CD4-positive, alpha-beta memory T cell (primary cell): Measurements from ENCODE around the gene C11orf68. TPM values are rescaled to one million over a fixed set of nuclear protein-coding genes. Genes with fewer than 3 reads are reported as not detected.

ENCODE experiments used
- CTCF ChIA-PET: fragments of 350-600 bp; sonication (Branson Sonifier 250); formaldehyde crosslinking; loops from one replicate; lab custom pipeline; 2021; ENCODE audit warnings: inconsistent platforms; ENCODE audit not compliant: partially characterized antibody; lab: Charles Lee
- POLR2A ChIA-PET: fragments of 350-600 bp; sonication (Branson Sonifier 250); formaldehyde crosslinking; loops from one replicate; lab custom pipeline; 2021; ENCODE audit not compliant: partially characterized antibody; lab: Charles Lee
- DNase-seq, 5 donors: peaks; one replicate each; pipeline versions ENCODE4 v3.0.0 to v3.0.0-alpha.2; 2020 to 2022; ENCODE audit warnings: mixed read lengths in 1 of 5
- H3K27ac ChIP-seq: one replicate; pipeline ENCODE4 v1.7.0; 2013; ENCODE audit warnings: low read depth, low read length
- H3K27me3 ChIP-seq: 2 replicates; pipeline ENCODE4 v1.7.0; 2013; ENCODE audit warnings: mild to moderate bottlenecking, low read length, moderate library complexity; ENCODE audit not compliant: insufficient read depth
- H3K36me3 ChIP-seq: 2 replicates; pipeline ENCODE4 v1.7.0; 2013; ENCODE audit warnings: mild to moderate bottlenecking, low read length, moderate library complexity; ENCODE audit not compliant: insufficient read depth
- H3K4me1 ChIP-seq: 2 replicates; pipeline ENCODE4 v1.7.0; 2013; ENCODE audit warnings: mild to moderate bottlenecking, low read length, moderate library complexity; ENCODE audit not compliant: insufficient read depth
- H3K4me3 ChIP-seq, 2 donors: one replicate each; pipeline ENCODE4 v1.7.0; 2013; ENCODE audit warnings: low read length in 2 of 2, mild to moderate bottlenecking in 1 of 2
- H3K9me3 ChIP-seq, 2 donors: one replicate each; pipeline ENCODE4 v1.7.0; 2013; ENCODE audit warnings: low read length in 2 of 2, control low read depth in 1 of 2; ENCODE audit not compliant: control insufficient read depth in 1 of 2
- H3K27ac Mint-ChIP-seq, 7 donors: one replicate each; pipeline ENCODE4 v1.8.0; 2020 to 2021; ENCODE audit warnings: mixed read lengths in 7 of 7, mild to moderate bottlenecking in 6 of 7, inconsistent platforms in 3 of 7, moderate library complexity in 3 of 7
- H3K27me3 Mint-ChIP-seq, 2 donors: one replicate each; pipeline ENCODE4 v1.8.0; 2020 to 2021; ENCODE audit warnings: mixed read lengths in 2 of 2
- H3K36me3 Mint-ChIP-seq, 2 donors: one replicate each; pipeline ENCODE4 v1.8.0; 2020 to 2021; ENCODE audit warnings: mixed read lengths in 2 of 2, inconsistent platforms in 1 of 2, mild to moderate bottlenecking in 1 of 2
- H3K4me1 Mint-ChIP-seq, 4 donors: one replicate each; pipeline ENCODE4 v1.8.0; 2020 to 2021; ENCODE audit warnings: mixed read lengths in 4 of 4, mild to moderate bottlenecking in 1 of 4
- H3K4me3 Mint-ChIP-seq, 8 donors: one replicate each; pipeline ENCODE4 v1.8.0; 2020 to 2021; ENCODE audit warnings: mixed read lengths in 8 of 8, mild to moderate bottlenecking in 7 of 8, moderate library complexity in 6 of 8, inconsistent platforms in 3 of 8
- H3K9me3 Mint-ChIP-seq, 8 donors: one replicate each; pipeline ENCODE4 v1.8.0; 2020 to 2021; ENCODE audit warnings: mixed read lengths in 8 of 8, mild to moderate bottlenecking in 5 of 8, inconsistent platforms in 3 of 8, moderate library complexity in 1 of 8
- intact Hi-C: fragments of 100-400 bp; cut with micrococcal nuclease; formaldehyde crosslinking; loops from one replicate; pipeline ENCODE4 v1.15.1; 2023
- polyA plus RNA-seq, 2 donors: library from polyadenylated mRNA; unstranded; fragments of 300-500 nt; fragmentation: Illumina TruSeq; gene quantifications; one replicate each; pipeline ENCODE4 v1.2.3, GENCODE V29; 2021
- total RNA-seq, 2 experiments: library from RNA; stranded (reverse); gene quantifications; one replicate each; pipeline ENCODE4 v1.2.3, GENCODE V29; 2021

C11orf68 gene
- total and polyA plus RNA-seq, 4 experiments from 2014 or later = 48.0 to 81.6 (median 58.3) TPM

DNA sequence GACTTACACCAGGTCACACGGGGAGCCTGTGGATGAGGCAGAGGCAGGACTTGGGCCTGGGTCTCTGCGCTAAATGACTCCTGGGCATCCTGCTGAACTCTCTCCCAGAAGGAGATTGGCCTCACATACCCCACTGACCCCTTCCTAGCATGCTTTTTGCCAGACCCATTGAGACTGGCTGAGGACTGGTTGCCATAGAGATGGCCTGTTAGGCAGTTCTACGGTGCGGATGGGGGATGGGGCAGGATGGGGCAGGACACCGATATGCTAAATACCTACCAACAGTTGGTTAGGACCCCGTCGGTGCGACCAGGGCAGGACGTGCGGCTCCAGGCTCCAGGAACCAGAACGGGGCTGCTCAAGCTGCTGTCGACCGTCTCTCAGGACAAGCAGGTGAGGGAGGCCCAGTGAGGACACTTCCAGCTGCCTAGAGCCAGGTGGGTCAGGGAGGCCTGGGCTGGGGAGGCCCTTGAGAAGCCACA is 26.6 kb upstream of the C11orf68 start, which contains the start of gene TSGA10IP:
Gene TSGA10IP (plus strand): TSS at position 51 of the 482 bp plus-strand sequence. CDS start 196 bp downstream, at position 247.
- DNase-seq = no peak

GRCh38 chr11:65944767-65945166 is 25.9 kb upstream of the C11orf68 start:
- H3K36me3 Mint-ChIP-seq = no peaks in the 10 kb centered on the region
- CTCF ChIA-PET = no interaction called here

More for the DNA sequence above, 26.6 kb upstream of the C11orf68 start, which contains the start of gene TSGA10IP:
- Mint-ChIP-seq H3K9me3 (no peaks in the 10 kb centered on the region), H3K4me3 (peak within 1 kb of the TSS in 1 of 8 donors; percentile 24), H3K27ac (no peak within 1 kb of the TSS), H3K36me3 (no peaks in the 10 kb centered on the region), H3K27me3 (no peaks in the 10 kb centered on the region), H3K4me1 (no peaks in the 10 kb centered on the region)
- no peak within 1 kb of the TSS for H3K27ac ChIP-seq
- no peaks in the 10 kb centered on the region for H3K4me1 ChIP-seq
- H3K4me3 ChIP-seq = no peak within 1 kb of the TSS
- POLR2A ChIA-PET = no interaction called here
- H3K27me3 ChIP-seq = no peaks in the 10 kb centered on the region
- H3K9me3 ChIP-seq = no peaks in the 10 kb centered on the region
- CTCF ChIA-PET = no interaction called here
- H3K36me3 ChIP-seq = no peaks in the 10 kb centered on the region
- intact Hi-C loops = no loop called here

GRCh38 chr11:65944191-65944590 is 25.3 kb upstream of the C11orf68 start:
- no peaks in the 10 kb centered on the region for H3K4me1 ChIP-seq

More at GRCh38 chr11:65944767-65945166, 25.9 kb upstream of the C11orf68 start:
- no peaks in the 10 kb centered on the region for H3K27me3 ChIP-seq
- H3K9me3 Mint-ChIP-seq = no peaks in the 10 kb centered on the region
- intact Hi-C loops = no loop called here
- no peak overlapping the region for H3K27ac Mint-ChIP-seq
- no peaks in the 10 kb centered on the region for H3K4me1 Mint-ChIP-seq
- DNase-seq = no peak
- no peaks in the 10 kb centered on the region for H3K4me1 ChIP-seq
- H3K9me3 ChIP-seq = no peaks in the 10 kb centered on the region
- no peak overlapping the region for H3K4me3 ChIP-seq
- no peaks in the 10 kb centered on the region for H3K36me3 ChIP-seq
- no peak overlapping the region for H3K4me3 Mint-ChIP-seq
- H3K27me3 Mint-ChIP-seq = no peaks in the 10 kb centered on the region
- no peak overlapping the region for H3K27ac ChIP-seq
- POLR2A ChIA-PET = no interaction called here

DNA sequence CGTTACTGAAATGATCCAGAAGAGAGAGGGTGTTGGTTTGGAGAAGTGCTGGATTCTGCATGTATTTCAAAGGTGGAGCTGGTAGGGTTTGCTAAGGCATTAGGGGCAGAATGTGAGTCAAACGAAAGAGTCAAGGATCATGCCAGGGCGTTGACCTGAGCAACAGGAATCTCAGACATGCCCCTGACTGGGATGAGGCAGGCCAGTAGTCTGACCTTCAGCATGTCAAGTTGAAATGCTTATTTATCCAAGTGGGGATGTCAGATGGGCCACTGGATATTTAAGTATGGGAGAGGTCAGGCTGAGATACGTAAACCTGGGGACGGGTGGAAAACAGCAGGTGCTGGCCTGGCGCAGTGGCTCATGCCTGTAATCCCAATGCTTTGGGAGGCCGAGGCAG is 23.7 kb upstream of the C11orf68 start:
- POLR2A ChIA-PET = interaction anchor here (1.2 kb wide), 1 partner anchor 42 kb away, joined by 3 read pairs; the partner anchor contains the start of gene FOSL1
- no peak overlapping the region for H3K27ac Mint-ChIP-seq

More at GRCh38 chr11:65944191-65944590, 25.3 kb upstream of the C11orf68 start:
- Histone ChIP-seq H3K36me3 (no peaks in the 10 kb centered on the region), H3K27me3 (no peaks in the 10 kb centered on the region), H3K9me3 (no peaks in the 10 kb centered on the region), H3K4me3 (no peak overlapping the region), H3K27ac (no peak overlapping the region)
- intact Hi-C loops = no loop called here
- DNase-seq = no peak
- ChIA-PET POLR2A (no interaction called here), CTCF (no interaction called here)
- Mint-ChIP-seq H3K27me3 (no peaks in the 10 kb centered on the region), H3K9me3 (no peaks in the 10 kb centered on the region), H3K36me3 (no peaks in the 10 kb centered on the region), H3K4me3 (no peak overlapping the region), H3K27ac (no peak overlapping the region), H3K4me1 (no peaks in the 10 kb centered on the region)

DNA sequence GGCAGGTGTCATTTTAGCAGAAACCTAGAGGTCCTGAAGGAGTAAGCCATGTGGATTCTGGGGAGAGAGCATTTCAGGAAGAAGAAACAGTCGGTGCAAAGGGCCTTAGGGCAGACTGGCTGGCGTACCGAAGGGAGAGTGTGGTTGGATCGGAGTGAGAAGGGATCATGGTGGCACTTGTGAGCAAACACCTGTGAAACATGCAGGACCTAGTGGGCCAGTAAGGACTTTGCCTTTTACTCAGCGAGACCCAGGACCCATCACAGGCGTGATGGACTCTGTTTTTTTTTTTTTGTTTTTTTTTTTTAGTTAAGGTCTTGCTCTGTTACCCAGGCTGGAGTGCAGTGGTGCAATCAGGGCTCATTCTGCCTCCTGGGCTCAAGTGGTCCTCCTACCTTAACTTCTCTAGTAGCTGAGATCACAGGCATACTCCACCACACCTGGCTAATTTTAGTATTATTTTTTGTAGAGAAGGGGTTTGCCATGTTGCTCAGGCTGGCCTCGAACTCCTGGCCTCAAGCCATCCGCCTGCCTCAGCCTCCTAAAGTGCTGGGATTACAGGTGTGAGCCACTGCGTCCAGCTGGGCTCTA is 23.0 kb upstream of the C11orf68 start:
- Histone ChIP-seq H3K4me1 (no peaks in the 10 kb centered on the region), H3K9me3 (no peaks in the 10 kb centered on the region), H3K27ac (no peak overlapping the region), H3K4me3 (no peak overlapping the region), H3K36me3 (no peaks in the 10 kb centered on the region), H3K27me3 (no peaks in the 10 kb centered on the region)
- H3K27me3 Mint-ChIP-seq = no peaks in the 10 kb centered on the region
- ChIA-PET CTCF (no interaction called here), POLR2A (no interaction called here)
- no peaks in the 10 kb centered on the region for H3K4me1 Mint-ChIP-seq
- H3K27ac Mint-ChIP-seq = no peak overlapping the region
- H3K9me3 Mint-ChIP-seq = no peaks in the 10 kb centered on the region
- DNase-seq = no peak
- H3K36me3 Mint-ChIP-seq = no peaks in the 10 kb centered on the region
- intact Hi-C loops = no loop called here
- no peak overlapping the region for H3K4me3 Mint-ChIP-seq

More for the DNA sequence above, 23.7 kb upstream of the C11orf68 start:
- Mint-ChIP-seq H3K9me3 (no peaks in the 10 kb centered on the region), H3K4me1 (no peaks in the 10 kb centered on the region), H3K36me3 (no peaks in the 10 kb centered on the region), H3K4me3 (no peak overlapping the region), H3K27me3 (no peaks in the 10 kb centered on the region)
- CTCF ChIA-PET = no interaction called here
- DNase-seq = peak in 1 of 5 donors; percentile 16
- no peak overlapping the region for H3K27ac ChIP-seq
- no peaks in the 10 kb centered on the region for H3K9me3 ChIP-seq
- H3K4me3 ChIP-seq = no peak overlapping the region
- intact Hi-C loops = no loop called here
- H3K36me3 ChIP-seq = no peaks in the 10 kb centered on the region
- no peaks in the 10 kb centered on the region for H3K27me3 ChIP-seq
- H3K4me1 ChIP-seq = no peaks in the 10 kb centered on the region

DNA sequence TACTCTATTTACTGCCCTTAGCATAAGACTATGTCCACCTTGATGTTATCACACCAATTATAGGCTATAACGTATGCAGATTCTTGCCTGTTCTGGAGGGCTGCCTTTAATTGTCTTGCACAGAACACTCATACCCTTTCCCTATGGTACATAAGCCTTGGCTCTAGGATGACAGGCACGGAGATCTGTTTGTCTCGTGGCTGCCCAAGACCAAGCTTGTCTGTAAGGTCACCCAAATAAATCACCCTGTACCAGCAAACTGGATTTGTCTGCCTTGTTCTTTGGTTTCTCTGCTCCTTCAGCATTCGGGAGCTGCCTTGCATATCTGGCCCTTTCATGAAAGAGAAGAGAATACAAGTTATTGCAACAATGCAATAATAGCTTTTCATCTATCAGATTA is 18.9 kb upstream of the C11orf68 start:
- Histone ChIP-seq H3K27ac (no peak overlapping the region), H3K27me3 (no peaks in the 10 kb centered on the region), H3K4me1 (no peaks in the 10 kb centered on the region), H3K36me3 (no peaks in the 10 kb centered on the region), H3K4me3 (no peak overlapping the region), H3K9me3 (no peaks in the 10 kb centered on the region)
- intact Hi-C loops = no loop called here
- Mint-ChIP-seq H3K27ac (no peak overlapping the region), H3K4me1 (no peaks in the 10 kb centered on the region), H3K27me3 (no peaks in the 10 kb centered on the region), H3K36me3 (no peaks in the 10 kb centered on the region), H3K9me3 (no peaks in the 10 kb centered on the region), H3K4me3 (no peak overlapping the region)
- CTCF ChIA-PET = interaction anchor here (1.4 to 2.4 kb wide), 2 partner anchors 49 to 53 kb away, joined by 3 to 11 read pairs; partner anchors contain the start of gene FIBP
- no peak for DNase-seq
- POLR2A ChIA-PET = interaction anchor here (1.5 kb wide), 1 partner anchor 10 kb away, joined by 4 read pairs; no protein-coding TSS in a partner anchor

DNA sequence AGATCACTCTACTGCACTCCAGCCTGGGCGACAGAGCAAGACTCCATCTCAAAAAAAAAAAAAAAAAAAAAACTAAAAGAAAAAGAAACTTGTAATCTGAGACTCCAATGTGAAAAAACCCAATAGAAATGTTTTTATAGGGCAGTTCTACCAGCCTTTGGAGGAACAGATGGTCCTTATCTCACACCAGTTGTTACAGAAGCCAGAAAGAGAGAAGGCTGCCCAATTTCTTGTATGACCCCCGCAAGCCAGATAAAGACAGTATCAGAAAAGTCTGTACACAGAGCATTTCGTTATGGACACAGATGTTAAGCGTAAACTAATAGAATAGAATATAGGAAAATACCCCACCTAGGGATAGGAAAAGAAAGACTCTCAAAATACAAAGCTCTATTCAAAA is 15.2 kb upstream of the C11orf68 start:
- Histone ChIP-seq H3K4me3 (no peak overlapping the region), H3K9me3 (no peaks in the 10 kb centered on the region), H3K27ac (no peak overlapping the region), H3K36me3 (no peaks in the 10 kb centered on the region), H3K4me1 (peaks cover 3% of the 10 kb centered on the region), H3K27me3 (no peaks in the 10 kb centered on the region)
- intact Hi-C loops = no loop called here
- Mint-ChIP-seq H3K27me3 (no peaks in the 10 kb centered on the region), H3K9me3 (no peaks in the 10 kb centered on the region), H3K27ac (no peak overlapping the region), H3K36me3 (no peaks in the 10 kb centered on the region), H3K4me3 (no peak overlapping the region), H3K4me1 (peaks cover 0 to 6% (median 2%) of the 10 kb centered on the region in 4 donors)
- ChIA-PET POLR2A (no interaction called here), CTCF (interaction anchor here (1.0 to 1.5 kb wide), 3 partner anchors 42 to 88 kb away, joined by 4 to 5 read pairs (median 4); partner anchors contain the start of gene CCDC85B)
- no peak for DNase-seq
